Suprapubic skin (tissue), 4 donors: Measurements from ENCODE around the gene LPO. TPM values are rescaled to one million over a fixed set of nuclear protein-coding genes. Genes with fewer than 3 reads are reported as not detected.

Experiments used
- DNase-seq, 2 donors: peaks; one replicate each; pipeline ENCODE4 v3.0.0-alpha.2; 2019; ENCODE audit warnings: low spot score in 2 of 2
- H3K27ac ChIP-seq: fragments of 200-600 bp; sonication (generic); one replicate; pipeline ENCODE4 v1.5.1; 2019
- H3K27me3 ChIP-seq: fragments of 200-600 bp; sonication (generic); one replicate; pipeline ENCODE4 v1.5.1; 2019
- H3K36me3 ChIP-seq: fragments of 200-600 bp; sonication (generic); one replicate; pipeline ENCODE4 v1.5.1; 2019
- H3K4me1 ChIP-seq: fragments of 200-600 bp; sonication (generic); one replicate; pipeline ENCODE4 v1.5.1; 2019
- H3K4me3 ChIP-seq: fragments of 200-600 bp; sonication (generic); one replicate; pipeline ENCODE4 v1.5.1; 2019; ENCODE audit warnings: mild to moderate bottlenecking
- H3K9me3 ChIP-seq: fragments of 200-600 bp; sonication (generic); one replicate; pipeline ENCODE4 v1.5.1; 2019
- EP300 ChIP-seq: sonication (generic); formaldehyde crosslinking; IDR thresholded peaks from one replicate; pipeline ENCODE4 v1.6.1; 2017; ENCODE audit warnings: antibody characterized with exemption
- POLR2A ChIP-seq, 2 donors: fragments of 450-650 bp; IDR thresholded peaks; one replicate each; pipeline ENCODE4 v1.6.1; 2017; ENCODE audit warnings: antibody characterized with exemption in 2 of 2, mild to moderate bottlenecking in 2 of 2, moderate library complexity in 2 of 2
- POLR2AphosphoS5 ChIP-seq, 3 donors: sonication (generic); formaldehyde crosslinking; IDR thresholded peaks; one replicate each; pipeline ENCODE4 v1.6.1; 2017; ENCODE audit warnings: antibody characterized with exemption in 3 of 3
- WGBS: methylation state at CpG from one replicate; pipeline ENCODE4 v1.1.5; 2018; 5-methylcytosine and 5-hydroxymethylcytosine counted together
- total RNA-seq, 4 donors: library from RNA; depleted of rRNA; stranded (reverse); fragments of >200 nt; gene quantifications; one replicate each; pipeline ENCODE4 v1.1.0, GENCODE V29; 2016
- TF ChIP-seq, protein P1 (sequence below), 2 donors: fragments of 200-600 bp in 1 of 2; fragments of 450-650 bp in 1 of 2; sonication (generic) in 1 of 2; IDR thresholded peaks; one replicate each; pipeline ENCODE4 v1.5.1; 2016 to 2019; ENCODE audit warnings: antibody characterized with exemption in 2 of 2, mild to moderate bottlenecking in 1 of 2, moderate library complexity in 1 of 2

The LPO gene
- total RNA-seq, 4 donors from 2014 or later: 0.19 to 0.23 TPM; not detected in 2

DNA sequence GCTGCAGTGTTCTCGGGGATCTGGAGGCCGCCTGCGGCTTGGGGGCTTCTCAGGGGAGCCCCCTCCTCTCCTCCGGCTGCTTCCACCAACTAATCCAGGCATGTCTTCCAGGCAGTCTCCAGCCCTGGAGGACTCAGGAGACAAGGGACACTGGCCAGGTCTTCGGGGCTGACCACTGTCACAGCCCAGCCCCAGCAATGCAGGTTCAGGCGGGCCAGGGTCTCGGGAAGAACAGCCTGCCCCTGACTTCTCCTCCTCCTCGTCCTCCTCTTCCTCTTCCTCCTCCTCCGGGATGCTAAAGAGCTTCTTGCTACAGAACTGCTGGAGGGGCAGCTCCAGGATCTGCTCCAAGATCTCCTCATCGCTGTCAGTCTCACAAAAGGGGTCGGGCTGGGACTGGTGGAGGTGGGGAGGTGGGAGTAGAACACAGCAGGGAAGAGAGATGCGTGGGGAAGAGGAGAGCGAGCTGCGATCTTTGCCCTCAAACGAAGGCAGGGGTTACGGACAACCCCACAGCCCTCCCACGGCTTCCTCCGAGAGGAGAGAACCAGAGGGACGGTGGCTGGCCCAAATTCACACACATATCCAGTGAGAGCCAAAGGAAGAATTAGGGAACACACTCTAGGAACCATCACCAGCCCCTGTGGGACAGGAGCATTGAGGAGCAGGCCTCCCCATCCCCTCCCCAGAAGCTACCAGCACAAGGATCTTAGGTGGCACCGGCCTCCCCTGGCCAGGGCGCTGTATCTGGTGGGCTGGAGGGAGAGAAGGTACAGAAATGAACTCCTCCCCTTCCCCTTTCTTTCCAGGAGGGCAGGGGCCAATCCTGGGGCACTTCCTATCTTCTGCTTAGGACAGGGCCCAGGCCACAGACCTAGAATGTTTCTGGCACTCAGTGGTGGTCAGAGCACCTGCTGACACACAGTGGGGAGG lies 70.9 kb downstream of the LPO start:
- Histone ChIP-seq H3K27me3 (no peaks in the 10 kb centered on the region), H3K27ac (no peak overlapping the region), H3K9me3 (no peaks in the 10 kb centered on the region), H3K4me3 (no peak overlapping the region), H3K4me1 (no peaks in the 10 kb centered on the region), H3K36me3 (no peaks in the 10 kb centered on the region)
- DNase-seq: no peak
- WGBS: 87% methylated on average over 16 of the region's 21 CpGs
- TF ChIP-seq, protein P1, sequence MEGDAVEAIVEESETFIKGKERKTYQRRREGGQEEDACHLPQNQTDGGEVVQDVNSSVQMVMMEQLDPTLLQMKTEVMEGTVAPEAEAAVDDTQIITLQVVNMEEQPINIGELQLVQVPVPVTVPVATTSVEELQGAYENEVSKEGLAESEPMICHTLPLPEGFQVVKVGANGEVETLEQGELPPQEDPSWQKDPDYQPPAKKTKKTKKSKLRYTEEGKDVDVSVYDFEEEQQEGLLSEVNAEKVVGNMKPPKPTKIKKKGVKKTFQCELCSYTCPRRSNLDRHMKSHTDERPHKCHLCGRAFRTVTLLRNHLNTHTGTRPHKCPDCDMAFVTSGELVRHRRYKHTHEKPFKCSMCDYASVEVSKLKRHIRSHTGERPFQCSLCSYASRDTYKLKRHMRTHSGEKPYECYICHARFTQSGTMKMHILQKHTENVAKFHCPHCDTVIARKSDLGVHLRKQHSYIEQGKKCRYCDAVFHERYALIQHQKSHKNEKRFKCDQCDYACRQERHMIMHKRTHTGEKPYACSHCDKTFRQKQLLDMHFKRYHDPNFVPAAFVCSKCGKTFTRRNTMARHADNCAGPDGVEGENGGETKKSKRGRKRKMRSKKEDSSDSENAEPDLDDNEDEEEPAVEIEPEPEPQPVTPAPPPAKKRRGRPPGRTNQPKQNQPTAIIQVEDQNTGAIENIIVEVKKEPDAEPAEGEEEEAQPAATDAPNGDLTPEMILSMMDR (IDR thresholded peaks at IDR 0.05): no peak
- TF ChIP-seq POLR2A (IDR thresholded peaks at IDR 0.05): no peak
- no peak for TF ChIP-seq POLR2AphosphoS5 (IDR thresholded peaks at IDR 0.05)
- TF ChIP-seq EP300: no peak

- Histone ChIP-seq H3K4me1 (no peaks in the 10 kb centered on the region), H3K27ac (no peak overlapping the region), H3K4me3 (no peak overlapping the region), H3K36me3 (no peaks in the 10 kb centered on the region), H3K27me3 (no peaks in the 10 kb centered on the region), H3K9me3 (no peaks in the 10 kb centered on the region)
- no peak for TF ChIP-seq EP300
- TF ChIP-seq POLR2AphosphoS5 (IDR thresholded peaks at IDR 0.05): no peak
- no peak for TF ChIP-seq POLR2A (IDR thresholded peaks at IDR 0.05)
- TF ChIP-seq, protein P1 (IDR thresholded peaks at IDR 0.05): no peak
- WGBS: 71% methylated on average over 5 of the region's 5 CpGs
- DNase-seq: no peak
Observed at GRCh38 chr17:58309918-58310259, 71.5 kb downstream of the LPO start.

GRCh38 chr17:58310511-58311428 lies 72.4 kb downstream of the LPO start:
- no peaks in the 10 kb centered on the region for H3K36me3 ChIP-seq
- no peak for TF ChIP-seq EP300
- no peak for TF ChIP-seq POLR2A (IDR thresholded peaks at IDR 0.05)
- no peak for TF ChIP-seq POLR2AphosphoS5 (IDR thresholded peaks at IDR 0.05)
- TF ChIP-seq, protein P1 (IDR thresholded peaks at IDR 0.05): no peak
- DNase-seq: peak in 1 of 2 donors; percentile 43
- H3K27ac ChIP-seq: no peak overlapping the region
- no peaks in the 10 kb centered on the region for H3K4me1 ChIP-seq
- no peak overlapping the region for H3K4me3 ChIP-seq
- H3K27me3 ChIP-seq: no peaks in the 10 kb centered on the region
- 81% methylated on average over 8 of the region's 23 CpGs for WGBS
- no peaks in the 10 kb centered on the region for H3K9me3 ChIP-seq

DNA sequence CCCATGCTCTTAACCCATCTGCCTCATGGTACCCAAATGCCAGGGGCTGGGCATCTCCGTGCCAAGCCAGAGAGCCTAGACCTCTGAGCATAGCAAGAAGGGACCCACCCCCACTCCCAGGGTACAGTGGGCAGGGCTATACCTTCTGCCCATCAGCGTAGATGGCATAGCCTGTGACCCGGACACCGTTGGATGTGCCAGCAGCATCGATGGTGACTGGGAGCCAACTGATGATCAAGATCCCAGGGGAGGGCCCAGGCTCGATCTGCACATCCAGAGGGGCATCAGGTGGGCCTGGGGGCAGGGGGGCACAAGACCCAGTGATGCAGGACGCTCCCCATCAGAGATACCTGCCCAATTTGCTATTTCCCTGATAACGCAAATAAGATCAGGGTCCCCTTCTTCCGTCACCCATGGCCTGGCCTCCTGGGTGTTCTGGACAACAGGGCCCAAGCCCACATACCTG lies 73.1 kb downstream of the LPO start:
- no peak overlapping the region for H3K27ac ChIP-seq
- no peaks in the 10 kb centered on the region for H3K36me3 ChIP-seq
- H3K27me3 ChIP-seq: no peaks in the 10 kb centered on the region
- H3K4me3 ChIP-seq: no peak overlapping the region
- WGBS: no CpG with 5 or more reads among the region's 9 CpGs
- H3K4me1 ChIP-seq: no peaks in the 10 kb centered on the region
- no peaks in the 10 kb centered on the region for H3K9me3 ChIP-seq
- TF ChIP-seq POLR2A (IDR thresholded peaks at IDR 0.05): no peak
- TF ChIP-seq, protein P1 (IDR thresholded peaks at IDR 0.05): no peak
- TF ChIP-seq POLR2AphosphoS5 (IDR thresholded peaks at IDR 0.05): no peak
- no peak for TF ChIP-seq EP300
- DNase-seq: peak in 1 of 2 donors; percentile 49
